DND-41 (cell line): Measurements from ENCODE around the gene TBCD.

ENCODE experiments used
- CTCF ChIP-seq: IDR thresholded peaks from 2 replicates; pipeline ENCODE4 v1.5.1; 2012; ENCODE audit warnings: borderline replicate concordance, low read length, moderate library complexity, mild to moderate bottlenecking; ENCODE audit not compliant: poor library complexity, severe bottlenecking; ENCODE audit errors: extremely low read depth
- EZH2 ChIP-seq: IDR thresholded peaks from 3 replicates; pipeline ENCODE4 v1.6.1; 2012; ENCODE audit warnings: borderline replicate concordance, low read depth, mild to moderate bottlenecking, moderate library complexity, low read length, inconsistent platforms; ENCODE audit not compliant: severe bottlenecking

GRCh38 chr17:82918508-82918907 is 166.6 kb downstream of the TBCD start:
- no peak for TF ChIP-seq CTCF
- no peak for TF ChIP-seq EZH2
